ENCODE results near the gene RPS19.

DNA sequence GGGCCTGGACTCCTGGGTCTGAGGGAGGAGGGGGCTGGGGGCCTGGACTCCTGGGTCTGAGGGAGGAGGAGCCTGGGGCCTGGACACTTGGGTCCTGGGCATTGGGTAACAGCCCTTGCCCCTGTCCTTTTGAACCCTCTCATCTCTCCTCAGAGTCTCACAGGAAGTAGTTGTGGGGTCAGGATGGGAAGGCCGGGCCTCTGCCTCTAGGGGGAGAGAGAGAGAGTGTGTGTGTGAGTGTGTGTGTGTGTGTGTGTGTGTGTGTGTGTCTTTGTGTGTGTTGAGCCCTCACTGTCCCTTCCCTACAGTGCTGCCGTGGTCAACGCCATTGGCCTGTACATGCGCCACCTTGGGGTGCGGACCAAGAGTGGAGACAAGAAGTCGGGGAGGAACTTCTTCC lies 33.8 kb downstream of the RPS19 start:
- no peak for TF ChIP-seq GATA2 (IDR thresholded peaks at IDR 0.05; ENCODE audit: low read depth, low read length)
- no peak for TF ChIP-seq GATA3 (IDR thresholded peaks at IDR 0.05; ENCODE audit: low read depth, low read length)
